ENCODE results near the gene RTN4.

The RTN4 gene

DNA sequence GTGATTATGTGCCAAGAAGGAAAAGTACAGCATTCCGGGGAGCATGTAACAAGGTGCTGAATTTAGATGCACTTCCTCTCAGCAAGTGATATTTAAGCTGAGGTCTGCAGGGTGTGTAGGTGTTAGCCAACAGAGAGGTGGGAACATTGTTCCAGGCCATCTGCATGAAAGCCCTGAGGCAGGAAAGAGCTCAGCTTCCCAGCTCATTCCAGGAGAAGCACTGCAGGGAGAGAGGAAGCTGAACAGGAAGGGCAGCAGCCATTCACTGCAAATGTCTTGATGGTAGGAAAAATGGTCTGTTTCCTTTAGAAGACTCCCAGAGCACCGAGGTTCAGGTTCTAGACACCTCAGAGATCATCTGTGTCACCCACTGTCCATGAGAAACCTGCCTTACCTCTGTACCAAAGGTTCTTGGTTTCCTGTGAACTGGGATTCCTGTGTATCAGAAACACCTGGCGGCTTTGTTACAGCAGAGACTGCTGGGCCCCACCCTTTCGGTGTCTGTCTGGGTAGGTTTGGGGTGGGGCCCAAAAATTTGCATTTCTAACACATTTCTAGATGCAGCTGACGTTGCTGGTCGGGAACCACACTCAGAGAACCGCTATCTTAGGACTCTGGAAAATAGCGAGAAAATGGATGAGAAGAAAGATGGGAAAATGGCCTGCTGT is 84.0 kb downstream of the RTN4 start:
- H3K4me3 ChIP-seq (ENCODE audit: low read depth, low read length): no peak overlapping the region
- no peak for TF ChIP-seq CTCF (IDR thresholded peaks at IDR 0.05; ENCODE audit: control insufficient read depth, extremely low read depth, insufficient read depth)
- no peak for DNase-seq (ENCODE audit: low read depth)

- no peak for TF ChIP-seq CTCF (IDR thresholded peaks at IDR 0.05; ENCODE audit: control insufficient read depth, extremely low read depth, insufficient read depth)
- no peak for DNase-seq (ENCODE audit: low read depth)
- no peak overlapping the region for H3K4me3 ChIP-seq (ENCODE audit: low read depth, low read length)
These were observed 84.8 kb downstream of the RTN4 start for GRCh38 chr2:54965425-54965824.

DNA sequence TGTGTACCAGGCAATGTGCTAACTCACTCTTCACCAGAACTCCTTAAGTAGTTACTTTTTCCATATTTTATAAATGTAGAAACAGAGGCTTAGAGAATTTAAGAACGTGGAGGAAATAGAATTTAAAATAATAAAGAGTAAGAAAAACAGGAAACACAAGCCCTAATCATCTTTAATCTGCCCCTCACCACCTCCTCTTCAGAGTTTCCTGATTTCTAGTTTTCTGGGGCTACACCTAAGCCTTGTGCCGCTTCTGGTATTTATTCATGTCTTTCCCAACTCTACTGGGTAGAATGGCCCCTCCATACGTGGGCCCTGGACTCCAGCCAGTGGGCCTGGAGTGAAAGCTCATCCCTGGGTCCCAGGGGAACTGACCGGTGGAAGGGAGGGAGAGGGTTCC is 85.4 kb downstream of the RTN4 start:
- DNase-seq (ENCODE audit: low read depth): no peak
- H3K4me3 ChIP-seq (ENCODE audit: low read depth, low read length): no peak overlapping the region
- no peak for TF ChIP-seq CTCF (IDR thresholded peaks at IDR 0.05; ENCODE audit: control insufficient read depth, extremely low read depth, insufficient read depth)

DNA sequence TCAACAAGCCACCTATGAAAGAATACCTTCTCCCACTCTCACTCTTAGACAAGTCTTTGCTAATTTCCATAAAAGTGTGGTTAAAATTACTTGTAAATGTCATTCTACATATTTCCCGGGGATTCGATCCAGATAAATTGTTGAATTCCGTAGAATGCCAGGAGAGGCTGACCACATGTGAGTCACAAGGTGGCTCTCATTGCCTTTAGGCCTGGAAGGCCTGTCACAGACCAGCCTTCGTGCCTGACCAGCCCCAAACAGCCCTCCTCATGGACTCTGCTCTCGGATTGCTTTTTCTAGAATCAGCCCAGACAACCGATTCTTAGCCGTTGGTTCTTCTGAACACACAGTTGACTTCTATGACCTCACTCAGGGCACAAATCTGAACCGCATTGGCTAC is 86.0 kb downstream of the RTN4 start:
- H3K4me3 ChIP-seq (ENCODE audit: low read depth, low read length): no peak overlapping the region
- no peak for DNase-seq (ENCODE audit: low read depth)
- no peak for TF ChIP-seq CTCF (IDR thresholded peaks at IDR 0.05; ENCODE audit: control insufficient read depth, extremely low read depth, insufficient read depth)

DNA sequence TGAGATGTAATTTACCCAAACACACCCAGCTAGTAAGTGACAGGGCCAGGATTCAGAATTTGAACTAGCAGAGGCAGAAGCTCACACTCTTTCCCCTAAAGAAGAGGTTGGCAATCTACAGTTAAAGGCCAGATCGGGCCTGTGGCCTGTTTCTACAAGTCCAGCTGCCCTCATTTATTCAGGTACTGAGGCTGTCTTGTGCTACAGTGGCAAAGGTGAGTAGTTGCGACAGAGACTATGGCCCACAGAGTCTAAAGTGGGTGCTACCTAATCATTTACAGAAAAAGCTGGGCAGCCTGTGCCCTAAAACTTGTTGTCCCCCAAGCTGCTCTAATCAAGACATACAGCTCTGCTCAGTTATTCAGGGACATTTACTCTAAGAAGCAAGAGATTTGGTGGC is 86.8 kb downstream of the RTN4 start:
- DNase-seq (ENCODE audit: low read depth): no peak
- H3K4me3 ChIP-seq (ENCODE audit: low read depth, low read length): no peak overlapping the region
- TF ChIP-seq CTCF (IDR thresholded peaks at IDR 0.05; ENCODE audit: control insufficient read depth, extremely low read depth, insufficient read depth): no peak

- no peak for TF ChIP-seq CTCF (IDR thresholded peaks at IDR 0.05; ENCODE audit: control insufficient read depth, extremely low read depth, insufficient read depth)
- H3K4me3 ChIP-seq (ENCODE audit: low read depth, low read length): no peak overlapping the region
- DNase-seq (ENCODE audit: low read depth): no peak
These were observed 87.3 kb downstream of the RTN4 start for GRCh38 chr2:54962935-54963440.

- no peak overlapping the region for H3K4me3 ChIP-seq (ENCODE audit: low read depth, low read length)
- no peak for DNase-seq (ENCODE audit: low read depth)
- no peak for TF ChIP-seq CTCF (IDR thresholded peaks at IDR 0.05; ENCODE audit: control insufficient read depth, extremely low read depth, insufficient read depth)
These were observed 87.7 kb downstream of the RTN4 start for GRCh38 chr2:54962511-54962910.

Measured in LNCaP clone FGC (cell line).